ENCODE measurements around the gene NUCKS1. TPM values are rescaled to one million over a fixed set of nuclear protein-coding genes. Genes with fewer than 3 reads are reported as not detected.

The NUCKS1 gene
- total RNA-seq, 1 experiment from 2014 or later: 427 TPM

- Histone ChIP-seq H2AFZ (ENCODE audit: low read length) (no peak overlapping the region), H2BK20ac (ENCODE audit: low read depth, low read length, poor library complexity, severe bottlenecking) (no peak overlapping the region), H3K9me3 (ENCODE audit: control insufficient read depth, low read depth, low read length) (no peaks in the 10 kb centered on the region), H4K8ac (replicated peaks; ENCODE audit: insufficient read length, low read depth, low read length) (no peak overlapping the region), H2BK120ac (ENCODE audit: low read depth, low read length, poor library complexity, severe bottlenecking) (no peak overlapping the region), H3K27me3 (ENCODE audit: insufficient read depth, low read length) (no peaks in the 10 kb centered on the region), H3K4me2 (ENCODE audit: insufficient read depth, insufficient read length, low read length) (no peak overlapping the region), H4K20me1 (ENCODE audit: control insufficient read depth, insufficient read depth, insufficient read length) (no peaks in the 10 kb centered on the region), H3K79me1 (ENCODE audit: insufficient read depth, low read depth, low read length, poor library complexity, severe bottlenecking) (no peaks in the 10 kb centered on the region), H3K4me1 (ENCODE audit: insufficient read depth, low read length) (peaks cover 11% of the 10 kb centered on the region; the same call in 1 of the 2 replicates), H4K91ac (ENCODE audit: insufficient read length, low read depth, low read length) (no peak overlapping the region), H2BK15ac (ENCODE audit: low read depth, low read length) (no peak overlapping the region), H3K23me2 (ENCODE audit: insufficient read length, low read depth, low read length, poor library complexity, severe bottlenecking) (peaks cover 8% of the 10 kb centered on the region), H3K14ac (ENCODE audit: insufficient read depth, low read length) (no peak overlapping the region), H3T11ph (ENCODE audit: low read length) (no peak overlapping the region), H2AK5ac (ENCODE audit: insufficient read length, low read length) (no peak overlapping the region), H3K27ac (ENCODE audit: insufficient read length, low read depth, low read length) (no peak overlapping the region), H3K23ac (ENCODE audit: insufficient read length, low read depth, low read length) (no peak overlapping the region), H4K5ac (ENCODE audit: insufficient read length, low read depth, low read length) (no peak overlapping the region), H3K18ac (ENCODE audit: insufficient read length, low read depth, low read length) (no peak overlapping the region), H3K56ac (ENCODE audit: insufficient read length, low read depth, low read length) (no peak overlapping the region), H2BK12ac (ENCODE audit: insufficient read length, low read depth, low read length) (no peak overlapping the region), H3K4ac (ENCODE audit: low read depth, low read length) (no peak overlapping the region), H3K79me2 (ENCODE audit: insufficient read depth, low read length) (no peaks in the 10 kb centered on the region; the same call in 1 of the 2 replicates), H2BK5ac (ENCODE audit: insufficient read length, low read length) (no peak overlapping the region), H3K9ac (ENCODE audit: extremely low read depth, insufficient read length, low read length) (no peak overlapping the region)
- TF ChIP-seq CTCF (conservative IDR thresholded peaks at IDR 0.05): no peak
- H3K4me1 Mint-ChIP-seq: peaks cover 73% of the 10 kb centered on the region in 2 experiments
- no CpG with 5 or more reads among the region's 3 CpGs for WGBS (ENCODE audit: extremely low coverage, insufficient read length, low lambda C conversion rate)
- H3K9me3 Mint-ChIP-seq: no peaks in the 10 kb centered on the region; a peak in 1 of 5 replicates
- peaks cover 9% of the 10 kb centered on the region for H3K27me3 Mint-ChIP-seq (ENCODE audit: low read depth)
- H3K4me3 Mint-ChIP-seq: peak overlapping the region in 1 of 2 experiments; percentile 66; a peak in 1 of 5 replicates
- H3K36me3 Mint-ChIP-seq (ENCODE audit: insufficient read depth in 1 of 3, low read depth in 3 of 3): no peaks in the 10 kb centered on the region; a peak in 3 of 7 replicates
- no peak for DNase-seq
- H3K27ac Mint-ChIP-seq: peak overlapping the region in 2 of 3 experiments; percentile 59 to 82; a peak in 4 of 7 replicates
Observed at GRCh38 chr1:205676597-205676996, 73.4 kb downstream of the NUCKS1 start.

Data from H9 (cell line).